GM10266 (cell line): Measurements from ENCODE around the gene HSPB3.
"Not testable (repeated sequence)": the region's sequence is repeated elsewhere in the genome, so short reads cannot be mapped to it uniquely, and the experiment has no call there.

Experiments
- DNase-seq: peaks from one replicate; pipeline ENCODE4 v3.0.0; 2012; ENCODE audit errors: extremely low spot score
- CTCF ChIP-seq: IDR thresholded peaks from 2 replicates; pipeline ENCODE4 v1.5.1; 2012; ENCODE audit warnings: mild to moderate bottlenecking, low read depth; ENCODE audit not compliant: control insufficient read depth, insufficient read depth; ENCODE audit errors: missing control alignments

Gene HSPB3, protein sequence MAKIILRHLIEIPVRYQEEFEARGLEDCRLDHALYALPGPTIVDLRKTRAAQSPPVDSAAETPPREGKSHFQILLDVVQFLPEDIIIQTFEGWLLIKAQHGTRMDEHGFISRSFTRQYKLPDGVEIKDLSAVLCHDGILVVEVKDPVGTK

GRCh38 chr5:54455413-54456157, at the start of gene HSPB3:
Gene HSPB3, plus strand, starts transcription at chr5:54455699. Its CDS starts 91 bp downstream, at chr5:54455790.
- DNase-seq: no peak
- no peak for TF ChIP-seq CTCF

DNA sequence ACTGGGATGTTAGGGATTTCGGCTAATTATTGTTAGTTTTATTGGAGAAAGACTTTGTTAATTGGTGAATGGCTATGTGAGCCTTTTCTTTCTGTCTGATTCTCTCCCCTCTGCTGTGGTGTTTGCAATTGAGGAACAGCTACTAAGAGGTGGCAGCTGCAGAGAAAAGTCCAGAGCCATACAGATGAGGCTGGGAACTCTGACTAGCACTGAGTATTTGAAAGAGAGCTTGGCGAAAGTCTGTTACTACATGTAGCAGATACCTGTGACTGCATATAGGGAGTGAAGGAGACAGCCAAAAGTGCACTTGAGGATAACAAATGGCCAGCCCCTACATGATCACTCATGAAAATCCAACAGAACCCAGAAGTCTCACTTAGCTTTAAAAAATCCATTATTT, 44.3 kb upstream of the HSPB3 start:
- TF ChIP-seq CTCF: no peak
- no peak for DNase-seq

- no peak for TF ChIP-seq CTCF
- no peak for DNase-seq
These were observed 42.6 kb upstream of the HSPB3 start for GRCh38 chr5:54412913-54413312.

DNA sequence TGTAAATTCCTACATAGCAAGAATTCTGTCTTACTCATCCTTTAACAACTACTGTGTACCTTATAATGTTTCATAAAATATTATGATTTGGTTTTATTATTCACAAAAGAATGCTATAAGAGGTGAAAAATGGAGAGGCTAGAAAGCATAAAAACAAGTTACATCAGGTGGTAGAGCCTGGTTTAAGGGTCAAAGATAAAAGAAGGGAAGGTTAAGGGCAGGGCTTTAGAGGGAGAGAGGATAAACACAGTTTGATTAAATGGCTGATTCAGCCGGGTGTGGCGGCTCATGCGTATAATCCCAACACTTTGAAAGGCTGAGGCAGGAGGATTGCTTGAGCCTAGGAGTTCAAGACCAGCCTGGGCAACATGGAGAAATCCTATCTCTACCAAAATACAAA, 40.4 kb upstream of the HSPB3 start:
- TF ChIP-seq CTCF: no peak
- DNase-seq: no peak

DNA sequence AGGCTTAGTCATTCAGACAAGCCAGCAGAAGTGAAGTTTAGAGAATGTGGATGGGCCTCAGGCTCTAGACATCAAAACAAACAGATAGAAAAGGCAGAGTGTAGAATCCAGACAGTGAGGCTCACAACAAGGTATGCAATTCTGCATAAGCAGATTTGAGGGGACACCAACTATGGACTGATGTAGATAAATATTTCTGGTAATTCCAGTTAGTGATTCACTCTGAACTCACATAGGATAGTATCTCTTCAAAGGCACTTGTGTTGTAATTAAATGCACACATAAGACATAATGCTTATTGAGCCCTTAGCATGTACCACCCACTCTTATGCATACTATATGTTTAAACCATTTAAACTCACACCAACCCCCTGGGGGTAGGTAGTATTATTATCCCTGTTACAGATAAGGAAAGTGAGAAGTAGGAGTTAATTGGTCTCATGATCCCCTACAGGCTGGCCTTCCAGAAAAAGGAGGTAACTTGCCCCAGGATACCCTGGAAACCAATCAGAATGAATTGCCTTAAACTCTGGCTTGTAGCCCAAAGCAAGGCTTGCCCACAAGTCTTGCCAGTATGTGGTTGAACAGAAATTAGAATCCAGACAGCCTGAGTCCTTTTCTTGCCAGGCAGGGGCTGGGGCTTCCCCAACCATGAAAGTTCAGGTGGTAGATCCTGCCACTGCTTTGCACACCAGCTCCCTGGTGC, 39.5 kb upstream of the HSPB3 start:
- no peak for DNase-seq
- TF ChIP-seq CTCF: no peak

- peak; percentile 59 for DNase-seq
- TF ChIP-seq CTCF: peak; percentile 71
These were observed 35.7 kb upstream of the HSPB3 start for GRCh38 chr5:54419573-54420423.

DNA sequence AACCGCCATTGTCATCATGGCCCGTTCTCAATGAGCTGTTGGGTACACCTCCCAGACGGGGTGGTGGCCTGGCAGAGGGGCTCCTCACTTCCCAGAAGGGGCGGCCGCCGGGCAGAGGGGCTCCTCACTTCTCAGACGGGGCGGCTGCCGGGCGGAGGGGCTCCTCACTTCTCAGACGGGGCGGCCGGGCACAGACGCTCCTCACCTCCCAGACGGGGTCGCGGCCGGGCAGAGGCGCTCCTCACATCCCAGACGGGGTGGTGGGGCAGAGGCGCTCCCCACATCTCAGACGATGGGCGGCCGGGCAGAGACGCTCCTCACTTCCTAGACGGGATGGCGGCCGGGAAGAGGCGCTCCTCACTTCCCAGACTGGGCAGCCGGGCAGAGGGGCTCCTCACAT, 35.0 kb upstream of the HSPB3 start:
- not testable (repeated sequence) for DNase-seq
